Stimulated activated CD4-positive, alpha-beta T cell treated with anti-CD3 and anti-CD28 coated beads, Interleukin-12 subunit alpha, Interleukin-12 subunit beta, amount 100 ng/mL, for 4 hours (primary cell): Measurements from ENCODE around the gene BRD1.

Experiments used
- DNase-seq: peaks from one replicate; pipeline ENCODE4 v3.0.0-alpha.2; 2020

The BRD1 gene

DNA sequence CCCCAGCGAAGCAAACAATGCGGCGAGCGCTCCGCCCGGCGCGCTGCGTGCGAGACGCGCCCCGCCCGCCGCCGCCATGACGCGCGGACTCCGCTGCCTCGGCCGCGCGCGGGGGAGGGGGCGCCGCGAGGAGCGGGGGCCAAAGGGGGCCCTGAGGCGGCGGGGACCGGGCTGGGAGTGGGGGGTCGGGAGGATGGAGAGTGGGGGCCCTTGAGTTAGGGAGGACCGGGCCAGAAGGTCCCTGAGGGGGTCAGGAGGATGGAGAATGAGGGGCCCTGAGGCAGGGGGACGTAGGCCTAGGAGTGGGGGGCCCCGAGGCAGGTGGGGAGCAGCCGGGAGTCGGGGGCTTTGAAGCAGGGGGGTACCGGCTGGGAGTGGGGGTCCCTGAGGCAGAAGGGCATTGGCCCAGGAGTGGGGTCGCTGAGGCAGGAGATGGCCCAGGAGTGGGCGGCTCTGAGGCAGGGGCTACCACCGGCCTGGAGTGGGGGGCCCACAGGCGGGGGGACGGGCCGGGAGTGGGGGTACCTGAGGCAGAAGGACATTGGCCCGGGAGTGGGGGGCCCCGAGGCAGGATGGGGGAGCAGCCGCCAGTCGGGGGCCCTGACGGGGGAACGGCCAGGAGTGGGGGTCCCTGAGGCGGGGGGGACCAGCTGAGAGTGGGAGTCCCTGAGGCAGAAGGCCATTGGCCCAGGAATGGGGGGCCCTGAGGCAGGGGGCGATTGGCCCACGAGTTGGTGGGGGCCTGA is at the start of gene BRD1:
Gene BRD1, minus strand, starts transcription at position 21 of the 746 bp plus-strand sequence. CDS start 3,556 bp downstream, outside the sequence.
- DNase-seq = peak; percentile 65

DNA sequence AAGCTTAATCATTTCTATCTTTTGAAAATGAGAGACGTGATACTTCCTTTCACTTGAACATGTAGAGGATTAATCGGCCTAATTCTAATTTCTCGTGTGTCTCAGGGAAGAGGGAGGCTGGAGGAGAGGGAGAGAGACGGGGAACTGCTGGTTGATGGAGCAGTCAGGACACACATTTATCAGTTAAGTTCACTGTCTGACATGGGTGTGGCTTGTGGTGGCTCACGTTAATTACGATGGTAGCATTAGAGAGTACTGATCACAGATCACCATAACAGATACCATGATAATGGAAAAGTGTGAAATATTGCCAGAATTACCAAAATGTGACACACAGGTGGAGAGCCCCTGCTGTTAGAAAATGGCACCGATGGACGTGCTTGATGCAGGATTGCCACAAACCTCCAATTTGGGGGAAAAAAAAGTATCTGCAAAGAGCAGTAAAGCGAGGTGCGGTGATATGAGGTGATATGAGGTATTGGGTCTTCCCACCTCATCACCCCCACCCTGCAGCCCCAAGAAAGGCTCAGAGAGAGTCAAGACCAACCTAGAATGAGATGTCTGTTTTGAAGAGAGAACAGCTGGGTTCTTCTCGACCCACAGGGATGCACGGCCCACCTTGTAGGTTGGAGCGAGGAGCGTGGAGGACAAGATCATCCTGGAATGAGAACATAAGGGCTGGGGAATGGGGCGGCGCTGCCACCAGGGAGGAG is 45.7 kb upstream of the BRD1 start:
- no peak for DNase-seq

DNA sequence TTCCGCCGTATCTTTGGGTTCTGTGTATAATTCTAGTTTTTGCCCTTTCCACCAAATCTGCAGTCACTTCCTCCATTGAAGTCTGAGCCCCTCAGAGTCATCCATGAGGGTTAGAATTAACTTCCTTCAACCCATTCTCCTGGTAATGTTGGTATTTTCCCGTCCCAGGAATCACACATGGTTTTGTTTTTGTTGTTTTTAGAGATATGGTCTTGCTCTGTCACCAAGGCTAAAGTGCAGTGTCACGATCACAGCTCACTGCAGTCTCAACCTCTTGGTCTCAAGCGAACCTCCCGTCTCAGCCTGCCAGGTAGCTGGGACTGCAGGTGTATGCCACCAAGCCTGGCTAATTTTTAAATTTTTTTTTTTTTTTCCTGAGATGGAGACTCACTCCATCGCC is 44.7 kb upstream of the BRD1 start:
- DNase-seq = no peak

DNA sequence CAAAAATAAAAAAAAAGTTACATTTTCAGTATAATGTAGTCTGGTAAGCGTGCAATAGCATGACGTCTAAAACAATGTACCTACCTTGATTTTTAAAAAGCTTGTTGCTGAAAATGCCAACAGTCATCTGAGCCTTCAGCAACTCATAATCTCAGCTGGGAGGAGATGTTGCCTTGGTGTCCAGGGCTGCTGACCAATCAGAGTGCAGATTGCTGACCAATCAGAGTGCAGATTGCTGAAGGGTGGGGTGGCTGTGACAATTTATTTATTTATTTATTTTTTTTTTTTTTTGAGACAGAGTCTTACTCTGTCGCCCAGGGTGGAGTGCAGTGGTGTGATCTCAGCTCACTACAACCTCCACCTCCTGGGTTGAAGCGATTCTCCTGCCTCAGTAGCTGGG is 43.8 kb upstream of the BRD1 start:
- DNase-seq = no peak

DNA sequence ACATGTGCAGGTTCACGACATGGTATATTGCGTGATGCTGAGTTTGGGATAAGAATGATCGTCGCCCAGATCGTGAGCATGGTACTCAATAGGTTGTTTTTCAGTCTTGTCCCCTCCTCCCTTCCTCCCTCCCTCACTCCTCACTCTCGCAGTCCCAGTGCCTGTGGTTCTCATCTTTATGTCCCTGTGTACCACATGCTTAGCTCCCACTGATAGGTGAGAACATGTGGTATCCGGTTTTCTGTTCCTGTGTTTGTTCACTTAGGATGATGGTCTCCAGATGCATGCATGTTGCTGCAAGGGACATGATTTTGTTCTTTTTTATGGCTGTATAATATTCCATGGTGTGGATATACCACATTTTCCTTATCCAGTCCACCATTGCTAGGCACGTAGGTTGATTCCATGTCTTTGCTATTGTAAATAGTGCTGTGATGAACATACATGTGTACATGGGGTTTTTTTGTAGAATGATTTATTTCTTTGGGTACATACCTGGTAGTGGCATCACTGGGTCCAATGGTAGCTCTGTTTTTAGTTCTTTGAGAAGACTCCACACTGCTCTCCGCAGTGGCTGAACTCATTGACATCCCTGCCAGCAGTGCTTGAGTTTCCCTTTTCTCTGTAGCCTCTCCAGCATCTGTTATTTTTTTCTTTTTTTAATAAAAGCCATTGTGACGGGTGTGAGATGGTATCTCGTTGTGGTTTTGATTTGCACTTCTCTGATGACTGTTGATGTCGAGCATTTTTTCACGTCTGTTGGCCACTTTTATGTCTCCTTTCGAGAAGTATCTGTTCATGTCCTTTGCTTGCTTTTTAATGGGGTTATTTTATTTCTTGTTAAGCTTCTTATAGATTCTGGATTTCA is 42.4 kb upstream of the BRD1 start:
- DNase-seq = no peak

DNA sequence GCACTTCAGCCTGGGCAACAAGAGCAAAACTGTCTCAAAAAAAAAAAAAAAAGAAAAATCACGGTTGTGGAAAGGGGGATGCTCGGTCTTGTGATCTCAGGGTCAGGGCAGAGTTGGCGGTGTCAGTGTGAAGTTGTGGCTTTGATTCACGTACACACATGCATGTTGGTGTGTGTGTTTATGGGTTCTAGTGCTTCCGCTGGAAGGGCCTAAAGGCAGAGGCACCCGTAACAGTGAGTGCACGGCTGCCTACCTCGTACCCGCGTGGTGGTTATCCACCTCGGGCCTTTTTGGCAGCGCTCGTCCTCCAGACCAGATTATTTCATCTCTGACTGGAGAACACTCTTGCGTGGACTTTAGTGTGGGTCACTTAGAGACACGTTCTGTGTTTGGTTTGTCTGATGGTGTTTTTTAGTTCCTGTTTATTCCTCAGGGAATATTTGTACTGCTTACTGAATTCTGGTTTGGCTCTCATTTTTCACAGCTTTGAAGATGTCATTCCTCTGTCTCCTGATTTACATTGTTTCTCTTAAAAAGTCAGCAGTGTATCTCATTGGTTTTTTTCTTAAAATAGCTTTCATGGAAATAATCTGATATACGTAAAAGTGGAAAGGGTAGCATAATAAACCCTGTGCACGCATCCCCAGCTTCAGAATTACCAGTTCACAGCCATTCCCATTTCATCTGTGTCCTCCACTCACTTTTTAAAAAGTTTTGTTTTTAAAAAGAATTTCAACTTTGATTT is 41.6 kb upstream of the BRD1 start:
- DNase-seq = no peak

DNA sequence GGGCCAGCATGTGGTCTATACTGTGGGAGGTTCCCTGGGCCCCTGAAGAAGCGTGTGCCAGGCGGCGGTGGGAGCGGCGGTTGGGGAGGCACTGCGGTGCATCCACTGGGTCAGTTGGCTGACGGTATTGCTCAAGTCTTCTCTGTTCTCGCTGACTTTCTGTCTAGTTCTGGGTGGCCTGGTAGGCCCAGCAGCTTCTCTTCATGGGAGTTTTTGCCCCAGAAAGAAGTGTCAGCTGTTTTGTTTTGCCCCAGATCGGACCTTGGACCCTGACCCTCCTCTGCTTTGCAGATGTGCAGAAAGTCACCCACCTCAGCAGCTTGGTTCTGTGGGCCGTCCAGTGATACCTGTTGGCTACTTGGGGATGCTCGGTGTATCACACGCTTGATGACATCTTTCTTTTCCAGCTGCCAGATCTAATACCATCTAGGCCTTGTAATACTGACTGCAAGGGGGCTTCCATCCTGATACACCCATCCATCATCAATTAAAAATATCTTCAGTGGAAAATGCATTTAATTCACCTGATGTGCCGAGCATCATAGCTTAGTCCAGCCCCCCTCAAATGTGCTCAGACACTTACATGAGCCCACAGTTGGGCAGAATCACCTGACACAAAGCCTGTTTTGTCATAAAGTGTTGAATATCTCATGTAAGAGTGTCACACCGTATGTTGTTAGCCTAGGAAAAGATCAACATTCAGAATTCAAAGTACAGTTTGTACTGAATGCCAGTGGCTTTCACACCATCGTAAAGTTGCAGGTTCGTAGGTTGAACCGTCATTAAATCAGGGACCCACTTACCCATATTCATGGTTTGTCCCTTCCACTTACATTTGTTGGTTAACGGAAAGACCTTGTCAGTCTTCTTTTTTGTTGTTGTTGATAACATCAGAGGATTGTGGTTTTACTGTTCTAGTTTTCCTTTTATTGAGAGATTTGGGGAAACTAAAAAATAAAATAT is 39.9 kb upstream of the BRD1 start:
- no peak for DNase-seq

DNA sequence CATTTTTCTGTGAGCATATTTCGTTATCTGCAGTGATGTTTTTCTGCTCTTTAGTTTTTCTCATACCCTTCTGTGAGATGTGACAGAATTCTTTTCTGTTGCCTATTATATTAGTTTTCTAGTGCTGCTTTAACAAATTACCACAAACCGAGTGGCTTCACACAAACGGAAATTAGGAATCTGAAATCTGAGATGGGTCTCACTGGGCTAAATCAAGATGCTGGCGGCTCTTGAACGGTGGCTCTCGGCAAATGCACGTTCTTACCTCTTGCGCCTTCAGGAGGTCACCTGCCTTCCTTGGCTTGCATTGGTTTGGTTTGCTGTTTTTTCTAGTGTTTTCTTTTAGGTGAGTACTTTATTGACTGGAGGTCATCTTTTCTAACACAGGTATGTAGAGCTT is 39.0 kb upstream of the BRD1 start:
- DNase-seq = no peak

DNA sequence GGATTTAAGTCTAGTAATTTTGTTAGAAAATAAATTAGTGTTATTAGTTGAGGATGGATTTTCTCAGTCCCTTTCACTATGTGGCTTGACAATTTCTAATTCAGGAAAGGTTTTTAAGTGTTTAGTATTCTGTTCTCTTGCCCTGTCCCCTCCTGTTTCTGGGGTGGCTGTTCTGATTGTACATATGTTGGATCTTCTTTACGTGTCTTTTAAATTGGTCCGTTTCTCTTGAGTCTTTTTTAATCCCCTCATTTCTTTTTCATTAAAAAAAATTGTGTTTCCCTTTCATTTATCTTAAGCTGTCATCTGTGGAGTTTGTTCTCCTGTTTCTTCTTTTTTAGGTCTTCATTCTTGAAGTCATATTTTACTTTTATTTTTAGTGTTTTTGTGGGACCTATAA is 38.5 kb upstream of the BRD1 start:
- no peak for DNase-seq

DNA sequence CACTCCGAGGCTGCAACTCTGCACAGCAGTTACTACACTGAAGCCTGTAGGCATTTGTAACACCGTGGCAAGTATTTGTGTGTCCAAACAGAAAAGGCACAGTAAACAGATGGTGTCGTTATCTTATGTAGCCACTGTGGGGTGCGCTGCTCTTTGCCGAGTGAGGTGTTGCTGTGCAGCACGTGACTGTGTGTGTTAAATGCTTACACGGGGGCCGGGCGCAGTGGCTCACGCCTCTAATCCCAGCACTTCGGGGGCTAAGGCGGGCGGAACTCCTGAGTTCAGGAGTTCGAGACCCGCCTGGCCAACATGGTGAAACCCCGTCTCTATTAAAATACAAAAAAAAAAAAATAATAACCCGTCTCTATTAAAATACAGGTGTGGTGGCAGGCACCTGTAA is 37.5 kb upstream of the BRD1 start:
- DNase-seq = no peak

DNA sequence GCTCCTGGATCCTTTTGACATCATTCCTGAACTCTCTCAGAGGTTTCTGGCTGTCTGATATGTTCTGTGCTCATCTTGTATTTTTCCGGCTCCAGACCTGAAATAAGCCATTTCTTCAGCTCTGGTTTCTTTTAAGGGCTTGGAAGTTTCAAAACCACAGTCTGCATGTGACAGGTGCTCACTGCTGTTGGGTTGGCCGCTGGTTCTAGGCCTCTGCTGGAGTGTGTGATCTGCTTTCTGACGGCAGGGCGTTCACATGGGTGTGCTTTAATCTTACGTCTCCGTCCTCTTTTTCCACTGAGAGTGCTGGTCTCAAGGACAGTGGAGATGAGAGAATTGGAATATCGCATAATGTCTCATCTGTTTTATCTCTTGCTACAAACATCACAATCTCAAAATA is 36.3 kb upstream of the BRD1 start:
- DNase-seq = no peak

DNA sequence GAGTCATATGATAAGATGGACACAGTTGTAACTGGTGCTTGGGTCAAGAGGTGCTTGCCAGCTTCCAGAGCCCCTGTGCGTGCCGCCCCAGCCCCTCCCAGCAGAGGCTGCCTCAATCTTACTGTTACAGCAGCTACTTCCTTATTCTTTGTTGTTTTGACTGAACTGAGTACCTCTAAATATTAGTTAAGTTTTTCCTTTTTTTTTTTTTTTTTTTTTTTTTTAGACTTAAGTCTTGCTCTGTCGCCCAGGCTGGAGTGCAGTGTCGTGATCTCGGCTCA is 34.8 kb upstream of the BRD1 start:
- DNase-seq = no peak

DNA sequence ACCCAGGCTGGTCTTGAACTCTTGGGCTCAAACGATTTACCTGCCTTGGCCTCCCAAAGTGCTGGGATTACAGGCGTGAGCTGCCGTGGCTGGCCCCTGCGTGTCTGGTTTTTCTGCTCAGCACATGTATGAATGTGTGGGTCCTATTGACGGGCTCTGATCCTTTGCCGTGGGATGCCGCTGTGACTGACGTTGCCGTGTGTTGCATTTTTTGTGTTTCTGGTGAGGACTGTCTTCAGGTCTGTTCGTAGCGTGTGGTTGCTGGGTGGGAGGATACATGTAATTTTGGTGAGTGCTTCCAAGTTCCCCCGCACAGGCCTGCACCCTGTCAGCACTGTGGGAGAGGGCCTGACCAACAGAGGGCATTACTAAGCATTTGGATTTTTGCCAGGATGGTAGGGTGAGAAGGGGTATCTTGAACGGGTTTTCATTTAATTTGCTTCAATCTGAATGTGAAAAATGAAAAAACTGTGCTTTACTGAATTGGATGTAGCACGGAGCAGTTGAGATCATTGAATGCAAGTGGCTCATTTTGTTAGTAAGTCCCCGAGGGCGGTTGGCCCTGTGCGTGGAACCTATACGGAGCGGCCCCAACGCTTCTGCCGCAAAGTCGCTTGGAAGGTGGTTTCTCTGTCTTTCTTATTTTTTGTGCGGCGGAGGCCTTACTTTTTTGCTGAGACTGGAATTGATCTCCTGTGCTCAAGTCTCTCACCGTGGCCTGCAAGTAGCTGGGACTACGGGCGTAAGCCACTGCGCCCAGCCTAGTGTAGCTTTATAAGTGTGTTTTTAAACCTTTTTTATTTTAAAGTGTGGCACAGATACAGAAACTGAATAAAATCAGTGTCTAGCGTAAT is 34.2 kb upstream of the BRD1 start:
- DNase-seq = no peak

DNA sequence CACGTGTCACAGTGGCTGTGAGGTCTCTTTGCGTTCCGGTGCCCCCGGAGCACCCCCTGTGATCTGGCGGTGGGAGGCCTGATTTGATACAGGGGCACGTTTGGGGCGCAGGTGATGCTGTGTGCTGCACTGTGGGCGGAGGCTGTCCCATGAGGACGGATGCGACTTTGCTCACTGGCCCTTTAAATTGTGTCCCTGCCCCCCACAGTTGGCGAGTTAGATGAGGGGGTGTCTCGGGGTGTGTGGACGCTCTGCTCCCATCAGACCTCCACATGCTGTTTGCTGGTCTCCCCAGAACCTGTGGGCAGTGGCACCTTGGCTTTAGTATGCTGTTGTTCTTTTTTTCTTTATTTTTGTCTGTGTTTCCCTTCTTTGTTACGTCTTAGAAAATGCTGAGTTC is 31.2 kb upstream of the BRD1 start:
- no peak for DNase-seq

DNA sequence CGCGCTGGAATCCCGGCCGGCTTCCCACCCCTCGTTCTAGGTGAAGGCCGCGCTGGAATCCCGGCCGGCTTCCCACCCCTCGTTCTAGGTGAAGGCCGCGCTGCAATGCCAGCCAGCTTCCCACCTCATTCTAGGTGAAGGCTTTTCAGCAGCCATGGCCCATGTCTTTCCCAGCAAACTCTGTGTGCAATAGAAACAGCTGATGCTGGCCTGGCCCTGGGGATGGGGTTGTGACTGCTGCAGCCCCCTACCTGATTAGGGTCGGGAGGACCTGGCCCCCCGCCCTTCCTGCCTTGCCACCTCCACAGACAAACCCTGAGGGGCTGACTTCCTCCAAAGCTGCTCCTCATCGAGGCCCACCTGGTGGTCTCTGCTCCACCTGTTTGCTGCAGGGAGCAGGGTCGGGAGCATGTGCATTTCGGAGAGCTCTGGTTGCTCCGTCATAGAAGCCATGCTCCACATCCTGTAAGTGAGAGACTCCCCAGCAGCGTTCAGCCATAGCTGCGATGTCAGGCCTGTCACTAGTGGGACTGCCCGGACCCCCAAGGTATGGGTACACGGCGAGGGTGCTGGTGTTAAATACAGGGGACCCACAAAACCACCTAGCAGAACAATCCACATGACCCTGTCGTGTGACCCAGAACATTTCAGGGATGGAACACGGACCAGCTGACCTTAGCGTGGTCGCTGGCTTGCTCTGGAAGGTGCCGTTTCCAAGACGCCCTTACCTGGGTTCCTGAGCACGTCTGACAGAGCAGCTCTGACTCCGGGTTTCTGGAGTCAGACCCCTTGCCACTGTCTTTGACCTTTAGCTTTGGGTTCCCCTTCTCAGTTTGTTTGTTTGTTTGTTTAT is 29.3 kb upstream of the BRD1 start:
- no peak for DNase-seq

DNA sequence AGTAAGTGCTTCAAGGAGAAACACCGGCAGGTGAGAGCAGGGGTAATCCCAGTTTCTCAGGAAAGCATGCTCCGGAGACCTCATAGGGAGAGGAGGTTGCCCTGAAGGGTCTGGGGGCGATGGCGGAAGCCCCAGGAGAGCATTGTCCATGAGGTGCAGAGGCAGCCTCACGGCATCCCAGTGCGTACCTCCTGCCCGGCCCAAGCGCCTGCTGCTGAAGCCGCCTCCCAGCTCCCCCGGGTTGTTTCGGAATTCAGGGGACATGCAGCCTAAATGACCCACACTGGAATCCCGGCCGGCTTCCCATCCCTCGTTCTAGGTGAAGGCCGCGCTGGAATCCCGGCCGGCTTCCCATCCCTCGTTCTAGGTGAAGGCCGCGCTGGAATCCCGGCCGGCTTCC is 28.7 kb upstream of the BRD1 start:
- DNase-seq = no peak

DNA sequence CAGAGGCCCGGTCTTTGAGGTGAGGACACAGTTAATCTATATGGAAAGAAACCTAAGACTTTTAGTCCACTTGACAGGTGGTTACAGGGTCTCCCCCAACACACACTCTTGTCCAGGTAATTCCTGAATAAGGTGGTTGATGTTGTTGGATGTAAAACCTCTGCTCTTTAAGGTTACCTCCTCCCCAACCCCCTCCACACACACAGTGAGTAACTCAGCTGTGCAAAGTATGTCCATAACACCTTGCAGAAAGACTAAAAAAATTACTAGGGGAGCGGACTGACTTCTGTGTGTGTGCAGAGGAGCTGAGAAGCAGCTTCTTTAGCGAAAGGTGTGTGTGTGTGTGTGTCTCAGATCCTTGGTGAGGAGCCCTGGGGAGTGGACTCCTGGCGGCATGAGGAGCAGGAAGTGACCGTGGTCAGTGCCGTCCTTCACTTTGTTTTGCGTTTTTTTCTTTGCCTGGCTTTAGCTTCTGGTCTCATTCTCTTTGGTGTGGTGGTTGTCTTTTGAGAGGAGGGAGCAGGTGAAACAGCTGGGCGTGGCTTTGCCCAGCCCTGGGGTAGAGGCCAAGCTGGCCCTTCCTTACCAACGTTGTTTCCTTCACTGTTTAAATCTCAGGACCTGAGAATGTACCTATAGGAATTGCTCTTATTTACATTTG is 27.7 kb upstream of the BRD1 start:
- DNase-seq = no peak

DNA sequence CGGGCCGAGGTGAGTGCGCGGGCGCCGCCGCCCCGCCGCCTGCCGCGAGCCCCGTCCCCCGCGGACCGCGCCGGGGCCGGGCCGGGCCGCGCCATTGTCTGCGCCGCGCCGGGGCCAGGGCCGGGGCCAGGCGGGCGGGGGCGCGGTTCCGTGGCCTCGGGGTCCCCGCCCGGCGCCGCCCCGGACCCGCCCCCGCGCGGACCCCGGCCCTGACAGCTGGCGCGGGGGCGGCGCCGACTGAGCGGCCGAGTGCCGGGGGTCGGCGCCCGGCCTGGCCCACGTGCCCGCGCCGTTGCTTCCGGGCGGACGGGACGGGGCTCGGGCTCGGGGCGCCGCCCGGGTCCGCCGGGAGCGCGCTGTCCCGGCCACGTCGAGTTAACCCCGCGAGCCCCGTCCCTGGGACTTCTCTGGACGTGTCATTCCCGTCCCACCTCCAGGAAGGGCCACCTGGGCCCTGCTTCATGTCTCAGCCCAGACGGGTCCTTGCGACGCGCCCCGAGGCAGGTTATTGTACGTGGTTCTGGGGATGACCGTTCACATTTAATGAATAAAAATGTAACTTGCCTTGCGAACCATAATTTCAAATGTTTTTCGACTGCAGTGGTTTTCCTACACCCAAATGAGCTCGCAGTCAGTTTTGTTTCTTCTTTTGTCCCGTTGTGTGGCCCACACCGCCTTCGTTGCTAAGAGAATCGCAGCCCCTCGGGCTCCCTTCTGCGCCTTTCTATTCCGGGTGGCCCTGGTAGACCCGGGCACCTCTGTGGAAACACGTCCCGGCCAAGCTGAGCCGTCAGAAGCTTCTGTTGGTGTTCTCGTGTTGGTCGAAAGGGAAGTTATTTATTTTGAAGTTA is 26.5 kb upstream of the BRD1 start:
- peak; percentile 15 for DNase-seq
